GM21723 (cell line): Measurements from ENCODE around the gene GNL1.
"Not testable (repeated sequence)": the region's sequence is repeated elsewhere in the genome, so short reads cannot be mapped to it uniquely, and the experiment has no call there.

Experiments used
- ATAC-seq: cut with Tn5 transposase; IDR thresholded peaks from one replicate; pipeline ENCODE4 v1.9.1; 2021; ENCODE audit warnings: mild to moderate bottlenecking, moderate library complexity; ENCODE audit not compliant: unreplicated experiment

GNL1 gene

DNA sequence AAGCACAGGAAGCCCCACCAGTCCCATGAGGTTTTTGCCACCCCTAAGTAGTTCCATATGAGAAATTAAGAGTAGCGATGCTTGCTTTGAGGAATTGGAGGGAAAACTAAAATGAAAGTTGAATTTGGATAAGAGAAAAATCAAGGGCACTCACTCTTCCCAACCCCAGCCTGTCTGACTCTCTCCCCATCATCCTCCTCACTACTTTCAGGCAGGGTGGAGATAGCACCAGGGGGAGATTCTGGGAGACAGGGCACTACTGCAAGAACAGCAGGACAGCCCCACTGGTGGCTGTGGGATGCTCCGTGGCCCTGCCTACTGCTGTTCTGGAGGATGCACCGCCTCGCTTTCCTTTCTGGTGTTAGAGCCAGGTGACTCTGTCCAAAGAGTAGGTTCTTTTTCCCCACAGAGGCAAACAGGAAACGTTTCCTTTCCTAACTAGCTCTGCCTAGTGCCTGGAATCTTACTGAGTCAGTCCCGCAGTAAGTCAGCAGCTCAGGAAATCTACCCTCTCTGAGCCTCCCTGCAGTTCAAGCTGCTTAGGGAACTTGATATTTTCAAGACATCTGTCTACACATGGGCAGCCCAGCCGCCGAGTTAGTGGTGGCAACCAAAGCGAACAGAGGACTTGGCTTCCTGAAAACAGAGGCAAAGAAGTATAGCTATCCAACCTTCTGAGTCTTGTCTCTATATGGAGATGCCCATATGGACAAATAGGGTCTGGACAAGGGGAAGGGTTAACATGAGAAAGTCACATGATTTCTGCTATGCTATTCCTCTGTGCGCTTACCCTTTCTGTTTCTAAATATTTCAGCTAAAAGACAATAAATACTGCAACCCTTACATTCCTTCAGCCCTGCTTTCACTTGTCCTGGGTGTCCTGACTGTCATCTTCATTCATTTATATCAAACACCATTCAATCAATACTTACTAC, 55.6 kb downstream of the GNL1 start:
- no peak for ATAC-seq

DNA sequence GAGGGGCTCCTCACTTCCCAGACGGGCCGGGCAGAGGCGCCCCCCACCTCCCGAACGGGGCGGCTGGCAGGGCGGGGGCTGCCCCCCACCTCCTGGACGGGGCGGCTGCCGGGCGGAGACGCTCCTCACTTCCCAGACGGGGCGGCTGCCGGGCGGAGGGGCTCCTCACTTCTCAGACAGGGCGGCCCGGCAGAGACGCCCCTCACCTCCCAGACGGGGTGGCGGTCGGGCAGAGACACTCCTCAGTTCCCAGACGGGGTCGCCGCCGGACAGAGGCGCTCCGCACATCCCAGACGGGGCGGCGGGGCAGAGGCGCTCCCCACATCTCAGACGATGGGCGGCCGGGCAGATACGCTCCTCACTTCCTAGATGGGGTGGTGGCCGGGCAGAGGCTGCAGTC, 57.6 kb downstream of the GNL1 start:
- ATAC-seq: not testable (repeated sequence)

GRCh38 chr6:30497714-30498113, 58.6 kb downstream of the GNL1 start:
- ATAC-seq: no peak

GRCh38 chr6:30497261-30497599, 59.1 kb downstream of the GNL1 start:
- not testable (repeated sequence) for ATAC-seq

DNA sequence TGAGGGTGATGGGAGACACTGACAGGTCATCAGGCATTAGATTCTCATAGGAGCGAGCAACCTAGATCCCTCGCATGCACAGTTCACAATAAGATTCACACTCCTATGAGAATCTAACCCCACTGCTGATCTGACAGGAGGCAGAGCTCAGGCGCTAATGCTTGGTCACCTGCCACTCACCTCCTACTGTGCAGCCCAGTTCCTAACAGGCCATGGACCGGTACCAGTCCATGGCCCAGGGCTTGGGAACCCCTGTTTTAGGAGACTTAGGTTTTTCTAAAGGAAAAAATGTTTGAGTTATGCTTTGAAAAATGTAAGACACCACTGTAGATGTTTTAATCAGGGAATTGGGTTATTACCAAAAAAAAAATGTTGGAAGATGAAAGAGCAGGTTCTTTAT, 60.3 kb downstream of the GNL1 start:
- no peak for ATAC-seq

- ATAC-seq: not testable (repeated sequence)
Observed at GRCh38 chr6:30495060-30495459, 61.2 kb downstream of the GNL1 start.

- ATAC-seq: no peak
Observed at GRCh38 chr6:30494291-30494861, 61.9 kb downstream of the GNL1 start.

- no peak for ATAC-seq
Observed at GRCh38 chr6:30493643-30494250, 62.5 kb downstream of the GNL1 start.

GRCh38 chr6:30491991-30492952, 64.0 kb downstream of the GNL1 start:
- no peak for ATAC-seq
